ENCODE measurements around the gene RAPGEF3.

RAPGEF3 gene

DNA sequence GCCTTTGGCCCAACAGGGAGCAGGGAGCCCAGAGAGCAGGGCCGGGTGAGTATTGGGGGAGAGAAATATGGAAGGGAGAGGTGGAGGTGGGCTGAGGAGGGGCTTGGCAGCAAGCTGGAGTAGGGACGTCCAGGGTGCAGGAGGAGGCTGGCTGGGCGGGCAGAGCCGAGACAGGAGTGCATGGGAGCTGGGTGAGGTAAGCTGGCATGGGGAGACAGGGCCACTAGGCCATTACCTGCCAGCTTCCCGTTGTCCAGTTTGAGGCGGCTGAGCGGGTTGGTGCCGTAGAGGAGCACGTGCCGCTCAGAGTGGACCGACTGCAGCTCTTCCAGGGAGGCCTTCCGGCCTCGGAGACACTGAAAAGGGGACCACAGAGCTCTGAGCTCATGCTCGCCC lies 32.7 kb upstream of the RAPGEF3 start:
- in situ Hi-C loops (cut with MboI; ENCODE audit: low sequenced_read_pairs): no loop called here

DNA sequence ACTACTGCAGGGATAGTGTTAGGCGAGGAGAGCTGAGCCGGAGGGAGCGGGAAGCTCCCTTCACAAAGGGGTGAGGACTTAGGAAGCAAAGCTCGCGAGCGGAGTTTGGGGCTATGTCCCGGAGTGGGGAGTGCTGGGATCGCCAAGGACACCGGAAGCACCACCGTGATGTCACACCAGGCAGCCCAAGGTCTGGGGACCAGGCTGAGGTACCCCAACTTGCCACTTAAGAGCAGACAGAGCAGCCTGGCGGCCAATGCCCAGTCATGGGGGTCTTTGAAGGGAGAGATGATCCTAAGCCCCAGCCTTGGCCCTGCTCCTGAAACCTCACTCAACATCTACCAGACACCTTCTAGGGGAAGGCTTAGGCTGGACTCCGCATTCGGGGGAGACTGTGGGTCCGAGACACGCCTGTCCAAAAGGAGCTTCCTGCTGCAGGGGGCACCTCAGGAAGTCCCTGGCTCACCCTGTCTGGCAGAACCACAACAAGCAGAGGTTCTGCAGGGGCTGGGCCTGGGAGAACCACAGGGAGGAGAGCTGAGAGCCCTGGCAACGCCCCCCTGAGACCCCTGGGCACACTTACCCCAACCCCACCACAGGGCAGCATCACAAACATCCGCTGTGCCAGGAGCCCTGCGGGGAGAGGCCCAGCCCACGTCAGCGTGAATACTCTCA lies 32.1 kb upstream of the RAPGEF3 start:
- in situ Hi-C loops (cut with MboI; ENCODE audit: low sequenced_read_pairs): no loop called here

DNA sequence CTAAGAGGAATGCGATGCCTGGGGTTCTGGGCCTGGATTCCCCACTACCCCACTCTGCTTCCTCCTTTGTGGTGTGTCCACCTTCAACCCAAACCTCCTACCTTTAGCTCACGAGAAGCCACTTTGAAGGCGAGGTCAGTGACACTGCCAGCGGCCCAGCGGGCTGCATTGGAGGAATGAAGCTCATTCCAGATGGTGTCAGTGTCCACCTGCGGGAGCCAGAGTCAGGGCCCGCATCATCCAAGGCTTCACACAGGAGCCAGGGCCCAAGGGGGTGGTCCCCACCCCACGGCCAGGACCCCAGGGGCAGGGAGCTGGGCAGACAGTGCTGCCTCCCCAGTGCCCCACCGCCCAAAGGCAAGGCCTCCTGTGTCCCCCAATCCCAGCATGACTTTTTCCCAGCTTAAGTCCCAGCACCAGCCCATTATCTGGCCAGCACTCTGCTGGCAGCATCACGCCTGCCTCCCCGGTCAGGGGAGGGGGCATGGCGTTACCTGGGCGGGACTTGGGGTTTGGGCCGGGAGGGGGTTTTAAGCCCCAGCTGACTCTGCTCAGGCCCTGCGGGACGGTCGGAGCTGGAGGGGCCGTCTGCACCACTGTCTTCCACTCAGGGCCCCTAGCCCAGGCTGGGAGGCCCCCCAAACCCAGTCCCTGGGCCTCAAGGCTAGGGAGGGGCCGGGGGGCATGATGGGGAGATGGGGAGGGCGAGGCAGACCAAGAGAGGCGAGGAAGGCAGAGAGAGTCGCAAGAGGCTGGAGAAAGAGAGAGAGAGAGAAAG lies 31.2 kb upstream of the RAPGEF3 start:
- in situ Hi-C loops (cut with MboI; ENCODE audit: low sequenced_read_pairs): loop anchor here (5.0 kb wide), 1 partner anchor 52 kb away; no protein-coding TSS in a partner anchor

DNA sequence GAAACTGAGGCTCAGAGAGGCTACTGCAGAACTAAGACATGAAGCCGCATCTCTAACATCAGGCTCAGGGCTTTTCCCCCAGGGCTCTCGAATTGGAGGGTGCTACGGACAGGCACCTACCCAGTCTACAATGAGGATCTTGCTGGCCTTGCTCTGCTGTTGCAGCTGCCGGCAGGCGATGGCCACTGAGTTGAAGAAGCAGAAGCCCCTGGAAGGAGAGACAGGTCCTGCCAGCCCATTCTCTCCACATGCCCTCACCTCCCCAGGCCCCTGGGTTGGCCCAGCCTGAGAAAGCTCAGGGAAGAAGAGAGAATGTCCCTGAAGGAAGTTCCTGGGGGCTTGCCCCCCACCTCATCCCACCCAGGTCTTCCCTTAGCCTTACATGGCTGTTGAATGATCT lies 30.5 kb upstream of the RAPGEF3 start:
- in situ Hi-C loops (cut with MboI; ENCODE audit: low sequenced_read_pairs): loop anchor here (5.0 kb wide), 1 partner anchor 53 kb away; no protein-coding TSS in a partner anchor

DNA sequence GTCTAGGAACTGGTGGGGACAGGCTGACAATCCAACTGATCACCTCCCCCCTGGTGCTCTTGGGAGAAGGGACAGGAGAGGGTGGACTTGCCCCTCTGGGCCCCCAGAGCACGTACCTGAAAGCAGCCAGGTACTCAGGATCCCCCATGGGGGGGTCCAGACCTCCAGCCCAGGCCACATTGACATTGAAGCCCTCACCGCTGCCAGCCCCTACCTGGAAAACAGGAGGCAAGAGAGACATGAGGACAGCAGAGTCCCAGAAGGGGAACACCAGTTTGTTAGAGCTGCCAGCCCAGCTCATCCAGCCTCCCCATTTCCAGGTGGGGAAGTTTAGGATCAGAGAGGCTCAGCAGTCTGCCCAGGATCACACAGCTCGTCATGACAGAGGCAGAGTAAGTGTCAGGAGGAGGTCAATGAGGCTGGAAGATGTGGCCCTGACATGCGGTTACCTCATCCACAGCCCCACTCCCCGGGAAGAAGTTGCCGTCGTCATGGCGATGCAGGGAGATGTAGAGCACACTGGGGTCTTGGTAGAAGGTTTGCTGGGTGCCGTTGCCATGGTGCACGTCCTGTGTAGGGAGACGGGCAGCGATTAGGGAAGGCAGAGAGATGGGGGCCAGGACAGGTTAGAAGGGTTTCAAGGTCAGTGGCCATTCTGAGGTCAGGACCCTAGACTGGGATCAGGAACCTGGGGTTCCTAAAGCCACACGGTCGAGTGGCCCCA lies 29.1 kb upstream of the RAPGEF3 start:
- in situ Hi-C loops (cut with MboI; ENCODE audit: low sequenced_read_pairs): loop anchor here (5.0 kb wide), 1 partner anchor 55 kb away; no protein-coding TSS in a partner anchor

DNA sequence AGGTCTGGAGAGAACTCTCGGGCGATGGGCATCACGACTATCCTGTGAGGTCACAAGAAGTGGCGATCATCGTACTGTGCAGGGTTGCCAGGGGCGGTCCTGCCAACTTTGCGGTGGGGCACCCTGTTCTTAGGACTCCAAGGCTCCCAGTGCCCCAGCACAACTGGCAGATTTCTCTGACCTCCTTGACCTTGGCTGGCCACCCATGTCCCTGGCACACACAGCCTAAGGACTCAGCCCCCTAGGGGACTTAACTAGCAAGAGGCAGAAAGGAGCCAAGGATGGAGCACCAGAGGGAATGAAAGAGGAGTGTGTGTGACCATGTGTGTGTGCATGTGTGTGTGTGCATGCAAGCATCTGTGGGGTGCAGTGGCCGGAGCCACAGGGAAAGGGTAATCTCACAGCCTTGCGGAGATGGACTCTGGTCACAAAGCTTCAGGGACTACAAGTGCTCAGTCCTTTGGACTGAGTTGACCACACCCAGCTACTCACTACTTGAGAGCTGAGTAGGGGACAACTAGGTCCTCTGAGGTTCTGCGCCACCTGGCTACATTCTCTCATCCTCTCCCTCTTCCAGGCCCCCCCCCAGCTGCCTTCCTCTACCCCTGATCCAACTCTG lies 28.1 kb upstream of the RAPGEF3 start:
- in situ Hi-C loops (cut with MboI; ENCODE audit: low sequenced_read_pairs): loop anchor here (5.0 kb wide), 1 partner anchor 56 kb away; no protein-coding TSS in a partner anchor

DNA sequence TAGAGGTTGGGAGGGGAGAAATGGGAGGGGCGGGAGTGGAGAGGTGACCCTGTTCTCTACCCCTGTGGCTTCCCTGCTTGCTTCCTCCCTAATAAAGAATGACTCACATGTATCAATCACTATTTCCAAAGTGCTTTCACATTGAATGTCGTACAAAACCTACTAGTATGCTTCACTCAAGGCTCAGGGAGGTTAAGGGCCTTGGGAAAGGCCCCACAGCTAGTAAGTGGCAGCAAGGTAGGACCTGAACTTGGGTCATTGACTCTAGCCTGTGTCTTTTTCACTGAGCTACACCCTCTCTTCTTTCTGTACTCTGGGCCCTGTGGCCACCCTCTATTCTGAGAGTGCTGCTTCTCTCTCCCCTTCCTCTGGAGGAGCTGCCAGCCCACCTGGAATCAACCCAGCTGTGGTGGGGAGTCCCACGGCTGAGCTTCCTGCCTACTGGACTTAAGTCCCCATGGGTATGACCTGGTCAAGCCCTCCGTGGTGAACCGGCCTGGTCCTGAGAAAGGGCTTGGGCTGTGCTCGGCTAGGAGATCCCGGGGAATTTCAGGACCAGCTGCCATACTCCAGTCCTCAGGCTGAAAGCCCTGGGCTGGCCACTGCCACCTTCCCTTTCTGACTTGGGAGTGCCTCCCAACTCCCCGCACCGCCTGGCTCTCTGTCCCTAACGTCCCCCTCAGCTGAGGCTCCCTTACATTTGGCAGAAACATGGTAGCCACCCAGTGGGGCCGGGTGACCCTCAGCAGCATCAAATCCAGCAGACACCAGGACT lies 27.4 kb upstream of the RAPGEF3 start:
- in situ Hi-C loops (cut with MboI; ENCODE audit: low sequenced_read_pairs): loop anchor here (5.0 kb wide), 1 partner anchor 56 kb away; no protein-coding TSS in a partner anchor

DNA sequence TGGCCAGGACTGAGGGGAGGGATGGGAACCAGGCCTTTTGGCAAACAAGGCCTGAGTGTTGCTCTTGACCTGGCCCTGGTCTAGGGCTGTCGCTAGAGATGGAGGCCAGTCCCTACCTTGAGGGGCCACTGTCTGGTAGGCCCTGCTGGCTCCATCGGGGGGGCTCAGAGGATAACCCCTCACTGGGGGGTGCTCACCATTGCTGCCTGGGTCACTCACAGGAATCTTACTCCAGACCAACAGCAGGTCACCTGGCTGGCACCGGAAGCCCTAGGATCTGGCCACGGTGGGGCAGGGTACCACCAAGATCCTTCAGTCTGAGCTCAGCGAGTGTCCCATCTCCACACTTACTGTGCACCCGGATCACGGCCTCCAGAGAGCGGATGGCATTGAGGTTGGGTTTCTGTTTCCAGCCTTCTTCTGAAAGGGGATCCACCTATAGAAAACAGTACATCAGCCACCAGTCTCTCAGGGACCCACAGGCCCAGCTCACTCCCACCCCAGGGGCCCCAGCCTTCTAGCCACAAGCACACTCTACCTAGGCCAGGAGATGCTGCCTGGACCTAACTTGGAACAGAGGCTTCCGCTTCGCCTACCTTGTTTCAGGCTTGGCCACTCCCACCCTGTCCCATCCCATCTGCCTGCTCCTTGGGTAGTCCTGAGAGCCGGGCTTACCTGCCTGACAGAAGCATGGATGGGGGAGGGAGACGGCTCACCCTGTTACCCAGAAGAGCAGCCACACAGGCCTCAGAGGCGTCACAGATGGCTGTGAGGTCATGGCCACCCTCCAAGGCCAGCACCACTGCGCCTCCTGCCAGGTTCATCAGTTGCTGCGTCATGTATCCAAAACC lies 26.6 kb upstream of the RAPGEF3 start:
- in situ Hi-C loops (cut with MboI; ENCODE audit: low sequenced_read_pairs): loop anchor here (5.0 kb wide), 1 partner anchor 57 kb away; no protein-coding TSS in a partner anchor

DNA sequence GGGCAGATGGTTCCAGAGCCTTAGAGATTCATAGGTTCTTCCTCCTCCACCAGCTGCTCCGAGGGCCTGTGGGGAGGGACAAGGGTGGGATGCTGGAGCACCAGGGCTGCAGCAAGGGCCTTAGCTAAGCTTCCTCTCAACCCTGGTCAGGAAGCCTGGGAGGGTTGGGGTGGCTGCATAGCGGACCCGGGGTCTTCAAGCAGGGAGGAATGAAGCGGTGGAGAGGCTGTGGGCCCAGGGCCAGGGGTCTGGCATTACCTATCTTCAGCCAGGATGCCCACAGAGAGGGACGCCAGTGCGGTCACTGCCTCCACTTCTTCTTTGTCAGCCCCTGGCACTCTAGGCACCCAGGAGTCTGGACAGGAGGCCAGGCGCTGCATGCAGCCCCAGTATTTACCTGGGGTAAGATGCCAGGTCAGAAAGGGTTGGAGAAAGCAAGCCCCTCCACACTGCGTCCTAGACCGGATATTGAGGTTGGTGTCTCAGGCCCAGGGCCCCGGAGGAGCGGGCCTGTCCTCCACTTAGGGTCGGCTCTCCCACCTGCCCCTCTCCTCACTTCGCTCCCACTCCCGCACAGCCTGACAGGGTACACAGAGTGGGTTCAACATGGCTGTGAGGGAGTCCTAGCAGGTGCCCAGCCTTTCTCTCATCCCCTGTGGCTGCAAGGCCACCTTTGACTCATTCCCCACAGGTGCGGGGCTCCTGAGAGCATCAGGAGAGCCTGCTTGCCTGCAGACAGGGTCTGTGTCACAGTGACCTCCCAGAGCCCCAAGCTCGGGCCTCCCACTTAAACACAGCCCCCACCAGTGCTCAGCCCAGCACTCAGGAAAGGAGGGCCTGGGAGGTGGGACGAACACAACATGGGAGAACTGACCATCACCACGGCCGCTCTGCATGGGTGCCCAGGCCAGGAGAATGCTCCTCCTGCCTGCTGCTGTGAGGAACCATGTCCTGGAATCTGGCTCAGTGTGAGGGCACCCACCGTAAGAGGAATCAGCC lies 25.4 kb upstream of the RAPGEF3 start:
- in situ Hi-C loops (cut with MboI; ENCODE audit: low sequenced_read_pairs): no loop called here

DNA sequence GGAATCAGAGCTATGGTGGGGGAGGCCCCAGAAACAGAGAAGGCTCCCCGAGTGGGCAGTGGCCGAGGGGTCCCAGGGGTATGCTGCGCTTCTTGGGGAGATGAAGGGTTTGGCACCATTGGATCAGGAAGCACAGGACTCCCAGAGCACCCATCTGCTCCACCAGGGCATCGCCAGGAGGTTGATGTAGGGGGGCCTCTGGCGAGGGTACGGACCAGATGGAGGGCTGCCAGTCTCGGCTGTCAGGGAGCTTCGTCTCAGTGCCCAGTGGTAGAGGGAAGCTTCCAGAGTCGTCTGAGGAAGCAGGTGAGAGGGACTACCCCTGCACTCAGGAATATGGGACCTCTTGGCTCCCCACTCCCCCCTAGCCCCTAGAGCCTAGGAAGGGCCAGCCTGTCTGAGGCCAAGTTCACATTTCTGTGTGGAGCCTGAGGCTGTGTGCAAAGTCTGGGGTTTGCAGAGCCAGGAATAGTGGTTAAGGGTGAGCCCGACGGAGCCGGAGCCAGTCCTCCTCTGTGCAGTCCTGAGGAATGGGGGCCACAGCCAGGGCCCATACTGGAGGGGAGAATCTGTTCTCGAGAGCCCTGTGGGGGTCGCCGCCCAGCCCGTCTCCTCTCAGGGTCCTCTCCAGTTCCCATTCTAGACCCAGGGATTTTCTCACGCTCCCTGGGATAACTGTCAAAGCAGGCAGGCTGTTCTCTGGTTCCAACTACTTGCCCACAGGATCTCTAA lies 24.5 kb upstream of the RAPGEF3 start:
- in situ Hi-C loops (cut with MboI; ENCODE audit: low sequenced_read_pairs): no loop called here

DNA sequence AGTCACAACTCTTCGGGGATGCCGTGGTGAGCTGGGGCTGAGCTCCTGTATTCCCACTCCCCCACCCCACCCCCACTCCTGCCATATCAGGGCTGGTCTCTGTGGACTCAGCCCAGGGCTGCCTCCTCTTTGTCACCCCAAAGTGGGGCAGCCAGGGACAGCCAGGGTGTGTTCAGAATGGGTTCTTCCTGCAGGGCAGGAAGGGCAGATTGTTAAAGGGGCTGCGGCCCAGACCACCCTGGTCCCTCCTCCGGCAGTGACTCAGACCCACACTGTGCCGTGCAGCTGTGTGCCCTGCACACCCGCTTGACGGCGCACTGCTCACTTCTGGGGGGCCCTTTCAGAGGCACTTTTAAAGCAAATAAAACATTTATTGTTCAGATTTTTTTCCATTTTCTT lies 23.7 kb upstream of the RAPGEF3 start:
- in situ Hi-C loops (cut with MboI; ENCODE audit: low sequenced_read_pairs): no loop called here

DNA sequence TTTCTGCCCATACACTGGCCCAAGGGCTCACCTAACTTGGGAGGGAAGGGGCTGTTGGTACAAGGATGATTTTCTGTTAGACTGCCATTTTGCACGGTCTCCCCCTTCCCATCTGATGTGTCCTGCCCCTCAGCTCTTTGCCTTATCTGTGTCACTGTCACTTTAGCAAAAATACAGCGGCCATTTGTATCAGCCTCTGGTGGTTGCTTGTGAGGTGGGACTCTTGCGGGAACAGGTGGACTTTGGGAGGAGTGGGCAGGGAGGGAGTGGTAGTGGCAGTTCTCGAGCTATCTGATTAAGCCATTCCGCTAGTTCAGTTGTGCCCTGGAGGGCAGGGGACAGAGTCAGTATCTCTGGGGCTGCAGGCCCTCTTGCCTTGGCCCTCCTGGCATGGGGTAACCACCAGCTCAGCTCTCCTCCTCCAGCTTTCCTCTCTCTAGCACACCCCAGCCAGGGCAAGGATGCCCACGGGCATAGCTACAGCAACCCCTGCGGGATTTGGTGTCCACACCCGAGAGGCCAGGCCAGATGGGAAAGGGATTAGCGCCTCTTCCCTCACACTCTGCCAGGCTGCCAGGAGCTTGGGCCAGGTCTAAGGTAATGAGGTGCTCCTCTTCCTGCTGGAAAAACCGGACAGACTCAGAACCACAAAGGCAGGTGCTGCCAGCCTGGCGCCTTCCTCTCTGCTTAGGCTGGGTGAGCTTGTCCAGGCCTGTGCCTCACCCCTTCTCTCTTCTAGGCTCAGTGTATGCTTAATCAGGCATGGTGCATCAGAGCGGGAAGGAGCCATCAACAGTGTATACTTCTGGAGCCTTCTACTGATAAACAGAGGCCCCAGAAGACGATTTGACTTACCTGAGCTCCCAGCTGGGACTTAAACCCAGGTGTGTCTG lies 23.0 kb upstream of the RAPGEF3 start:
- in situ Hi-C loops (cut with MboI; ENCODE audit: low sequenced_read_pairs): no loop called here

DNA sequence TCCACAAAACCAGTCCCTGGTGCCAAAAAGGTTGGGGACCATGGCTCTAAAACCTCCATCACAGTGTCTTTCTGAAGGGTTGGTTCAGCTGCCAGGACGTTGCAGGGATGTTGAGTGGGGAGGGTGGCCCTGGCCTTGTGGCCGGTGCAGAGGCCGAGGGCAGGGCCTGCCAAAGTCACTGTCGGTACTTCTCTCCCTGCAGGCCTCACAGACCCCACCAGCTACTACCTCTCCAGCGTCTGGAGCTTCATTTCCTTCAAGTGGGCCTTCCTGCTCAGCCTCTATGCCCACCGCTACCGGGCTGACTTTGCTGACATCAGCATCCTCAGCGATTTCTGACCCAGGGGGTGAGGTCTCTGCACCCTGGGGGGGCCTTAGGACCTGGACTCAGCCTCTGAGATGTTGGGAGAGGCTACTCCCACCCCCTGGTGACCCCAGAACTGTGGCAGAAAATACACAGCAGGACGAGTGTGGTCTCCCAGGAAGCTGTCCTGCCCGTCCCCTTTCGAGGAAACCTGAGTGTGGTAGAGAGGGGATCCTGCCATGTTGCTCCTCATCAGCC lies 21.3 kb upstream of the RAPGEF3 start:
- in situ Hi-C loops (cut with MboI; ENCODE audit: low sequenced_read_pairs): loop anchor here (5.0 to 10.0 kb wide), 3 partner anchors 38 to 135 kb away; no protein-coding TSS in a partner anchor

DNA sequence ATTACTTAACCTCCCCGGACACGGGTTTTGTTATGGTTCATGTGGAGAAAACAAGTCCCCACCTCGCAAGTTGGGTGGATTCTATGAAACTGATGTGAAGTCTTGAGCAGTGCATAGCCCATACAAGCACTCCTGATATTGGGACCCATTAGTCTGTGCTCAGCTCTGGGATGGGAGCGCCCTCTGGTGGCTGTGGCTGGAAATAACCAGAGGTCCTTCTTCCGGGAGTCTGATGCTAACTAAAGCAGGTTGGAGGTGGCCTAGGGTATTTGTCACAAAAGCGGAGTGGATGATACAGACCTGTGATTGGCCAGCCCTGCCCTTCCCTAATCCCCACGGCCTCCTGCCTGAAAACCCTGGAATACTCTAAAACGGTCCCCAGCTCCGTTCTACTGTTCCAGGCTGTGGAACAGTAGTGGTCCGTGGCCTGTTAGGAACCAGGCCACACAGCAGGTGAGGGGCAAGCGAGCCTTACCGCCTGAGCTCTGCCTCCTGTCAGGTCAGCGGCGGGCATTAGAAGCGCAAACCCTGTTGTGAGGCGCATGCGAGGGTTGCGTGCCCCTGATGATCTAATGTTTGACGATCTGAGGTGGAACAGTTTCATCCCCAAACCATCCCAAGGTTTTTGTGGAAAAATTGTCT lies 20.7 kb upstream of the RAPGEF3 start:
- in situ Hi-C loops (cut with MboI; ENCODE audit: low sequenced_read_pairs): loop anchor here (5.0 to 10.0 kb wide), 3 partner anchors 37 to 135 kb away; no protein-coding TSS in a partner anchor

DNA sequence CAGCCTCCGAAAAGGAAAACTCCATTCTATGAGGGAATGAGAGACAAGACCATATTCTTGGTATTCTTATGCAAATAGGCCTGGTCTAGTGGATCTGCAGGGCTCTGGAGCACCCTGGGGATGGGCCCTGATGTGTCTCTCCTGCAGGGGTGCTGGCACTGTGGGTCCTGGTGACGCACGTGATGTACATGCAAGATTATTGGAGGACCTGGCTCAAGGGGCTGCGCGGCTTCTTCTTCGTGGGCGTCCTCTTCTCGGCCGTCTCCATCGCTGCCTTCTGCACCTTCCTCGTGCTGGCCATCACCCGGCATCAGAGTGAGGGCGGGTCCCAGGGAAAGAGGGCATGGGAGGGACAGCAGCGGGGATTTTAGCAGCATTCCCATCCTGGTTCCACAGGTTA lies 20.2 kb upstream of the RAPGEF3 start:
- in situ Hi-C loops (cut with MboI; ENCODE audit: low sequenced_read_pairs): loop anchor here (5.0 to 10.0 kb wide), 3 partner anchors 37 to 134 kb away; no protein-coding TSS in a partner anchor

All from HL-60/S4 (cell line).